K562 (cell line): Measurements from ENCODE around the gene RIIAD1. TPM values are rescaled to one million over a fixed set of nuclear protein-coding genes. Genes with fewer than 3 reads are reported as not detected.

Experiments
- ATF7 ChIP-seq: fragments of 450-650 bp; IDR thresholded peaks from 2 replicates; pipeline ENCODE4 v1.7.1; 2014; ENCODE audit warnings: mild to moderate bottlenecking, moderate library complexity
- BMI1 ChIP-seq: fragments of 150-350 bp; IDR thresholded peaks from 2 replicates; pipeline ENCODE4 v1.6.1; 2014; ENCODE audit warnings: low read length
- DPF2 ChIP-seq: fragments of 450-650 bp; IDR thresholded peaks from 2 replicates; pipeline ENCODE4 v1.6.1; 2016
- FOSL1 ChIP-seq: fragments of 200-800 bp; sonication (Bioruptor generic); conservative IDR thresholded peaks from 2 replicates; pipeline ENCODE4 v1.6.1; 2016; ENCODE audit warnings: missing genetic modification characterization, missing compliant biosample characterization
- GMEB1 ChIP-seq: fragments of 250-450 bp; sonication (Bioruptor Pico); IDR thresholded peaks from 2 replicates; pipeline ENCODE4 v1.4.0; 2020; ENCODE audit warnings: mild to moderate bottlenecking
- HNRNPK ChIP-seq: fragments of 200-400 bp; formaldehyde crosslinking; IDR thresholded peaks from one replicate; pipeline ENCODE4 v1.6.1; 2018; ENCODE audit warnings: mild to moderate bottlenecking, low read depth, low read length; ENCODE audit not compliant: poor library complexity, severe bottlenecking
- MBD2 ChIP-seq: sonication (generic); IDR thresholded peaks from 2 replicates; pipeline ENCODE4 v1.6.1; 2016; ENCODE audit warnings: low read depth, borderline replicate concordance
- MCM5 ChIP-seq: fragments of 450-650 bp; IDR thresholded peaks from 2 replicates; pipeline ENCODE4 v1.6.1; 2016; ENCODE audit warnings: low read depth
- PHF8 ChIP-seq: fragments of 200-600 bp; sonication (generic); IDR thresholded peaks from 2 replicates; pipeline ENCODE4 v1.6.1; 2012; ENCODE audit warnings: mixed run types, mild to moderate bottlenecking, inconsistent platforms, low read length, moderate library complexity, borderline replicate concordance
- RBM22 ChIP-seq: fragments of 200-400 bp; formaldehyde crosslinking; IDR thresholded peaks from 2 replicates; pipeline ENCODE4 v1.6.1; 2018; ENCODE audit warnings: low read length, low read depth; ENCODE audit not compliant: poor library complexity, severe bottlenecking
- SMARCA5 ChIP-seq: fragments of 450-650 bp; IDR thresholded peaks from 2 replicates; pipeline ENCODE4 v1.6.1; 2016
- TEAD1 ChIP-seq, 2 experiments: fragments of 450-650 bp in 1 of 2; sonication (generic) in 1 of 2; formaldehyde crosslinking; IDR thresholded peaks; 2 replicates each; pipeline versions ENCODE4 v1.4.0 to v1.8.0; 2020 to 2022; ENCODE audit warnings: mild to moderate bottlenecking in 2 of 2, missing genetic modification reagents in 1 of 2
- ZNF354B ChIP-seq: fragments of 250-450 bp; sonication (Bioruptor Pico); IDR thresholded peaks from 2 replicates; pipeline ENCODE4 v1.4.0; 2020
- polyA plus RNA-seq, 8 experiments: library from polyadenylated mRNA; depleted of rRNA in 4 of 8; stranded (reverse) in 5 of 8; unstranded in 3 of 8; fragments of >200 nt; fragmentation: Nextera tagmentation in 2 of 8; fragmentation: Illumina TruSeq in 1 of 8; extraction: Ambion mirVana in 2 of 8; extraction: Trizol in 1 of 8; gene quantifications; 2 replicates each; pipeline versions ENCODE4 v1.2.1 to v1.2.3, GENCODE V29; 2011 to 2014; ENCODE audit warnings: inconsistent platforms in 1 of 8, missing spikeins in 1 of 8
- total RNA-seq, 7 experiments: library from RNA; depleted of rRNA in 6 of 7; stranded (reverse); fragments of >200 nt in 6 of 7; fragmentation: Illumina TruSeq in 2 of 7; extraction: Trizol in 2 of 7; gene quantifications; 2 replicates each; pipeline versions ENCODE4 v1.2.1 to v1.2.3, GENCODE V29; 2011 to 2021; ENCODE audit warnings: low replicate concordance in 1 of 7
- TF ChIP-seq, protein P1 (sequence below): sonication (generic); formaldehyde crosslinking; IDR thresholded peaks from 2 replicates; pipeline ENCODE4 v1.8.1; 2023; ENCODE audit warnings: mild to moderate bottlenecking, missing genetic modification reagents
- TF ChIP-seq, protein P2 (sequence below): fragments of 450-650 bp; IDR thresholded peaks from 2 replicates; pipeline ENCODE4 v1.6.1; 2016; ENCODE audit warnings: mild to moderate bottlenecking, moderate library complexity

The RIIAD1 gene
- total and polyA plus RNA-seq, 9 of the 15 experiments (the other 6 are each of a cell fraction or from before 2014, with no cell fraction given), result not detected

GRCh38 chr1:151710187-151710840, 11.0 kb upstream of the RIIAD1 start (continued):
- TF ChIP-seq, protein P1, sequence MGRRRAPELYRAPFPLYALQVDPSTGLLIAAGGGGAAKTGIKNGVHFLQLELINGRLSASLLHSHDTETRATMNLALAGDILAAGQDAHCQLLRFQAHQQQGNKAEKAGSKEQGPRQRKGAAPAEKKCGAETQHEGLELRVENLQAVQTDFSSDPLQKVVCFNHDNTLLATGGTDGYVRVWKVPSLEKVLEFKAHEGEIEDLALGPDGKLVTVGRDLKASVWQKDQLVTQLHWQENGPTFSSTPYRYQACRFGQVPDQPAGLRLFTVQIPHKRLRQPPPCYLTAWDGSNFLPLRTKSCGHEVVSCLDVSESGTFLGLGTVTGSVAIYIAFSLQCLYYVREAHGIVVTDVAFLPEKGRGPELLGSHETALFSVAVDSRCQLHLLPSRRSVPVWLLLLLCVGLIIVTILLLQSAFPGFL (CRISPR knock-in tag), result no peak
- TF ChIP-seq SMARCA5 (no peak), TEAD1 (CRISPR knock-in tag; IDR thresholded peaks at IDR 0.05) (no peak), FOSL1 (tag) (no peak), GMEB1 (CRISPR knock-in tag) (no peak), DPF2 (no peak), HNRNPK (no peak), ZNF354B (CRISPR knock-in tag) (no peak), MBD2 (peak; percentile 51; the same call in 1 of the 2 replicates), ATF7 (peak; percentile 96), BMI1 (peak; percentile 97), MCM5 (no peak), PHF8 (no peak), RBM22 (peak; percentile 99)
- TF ChIP-seq, protein P2, sequence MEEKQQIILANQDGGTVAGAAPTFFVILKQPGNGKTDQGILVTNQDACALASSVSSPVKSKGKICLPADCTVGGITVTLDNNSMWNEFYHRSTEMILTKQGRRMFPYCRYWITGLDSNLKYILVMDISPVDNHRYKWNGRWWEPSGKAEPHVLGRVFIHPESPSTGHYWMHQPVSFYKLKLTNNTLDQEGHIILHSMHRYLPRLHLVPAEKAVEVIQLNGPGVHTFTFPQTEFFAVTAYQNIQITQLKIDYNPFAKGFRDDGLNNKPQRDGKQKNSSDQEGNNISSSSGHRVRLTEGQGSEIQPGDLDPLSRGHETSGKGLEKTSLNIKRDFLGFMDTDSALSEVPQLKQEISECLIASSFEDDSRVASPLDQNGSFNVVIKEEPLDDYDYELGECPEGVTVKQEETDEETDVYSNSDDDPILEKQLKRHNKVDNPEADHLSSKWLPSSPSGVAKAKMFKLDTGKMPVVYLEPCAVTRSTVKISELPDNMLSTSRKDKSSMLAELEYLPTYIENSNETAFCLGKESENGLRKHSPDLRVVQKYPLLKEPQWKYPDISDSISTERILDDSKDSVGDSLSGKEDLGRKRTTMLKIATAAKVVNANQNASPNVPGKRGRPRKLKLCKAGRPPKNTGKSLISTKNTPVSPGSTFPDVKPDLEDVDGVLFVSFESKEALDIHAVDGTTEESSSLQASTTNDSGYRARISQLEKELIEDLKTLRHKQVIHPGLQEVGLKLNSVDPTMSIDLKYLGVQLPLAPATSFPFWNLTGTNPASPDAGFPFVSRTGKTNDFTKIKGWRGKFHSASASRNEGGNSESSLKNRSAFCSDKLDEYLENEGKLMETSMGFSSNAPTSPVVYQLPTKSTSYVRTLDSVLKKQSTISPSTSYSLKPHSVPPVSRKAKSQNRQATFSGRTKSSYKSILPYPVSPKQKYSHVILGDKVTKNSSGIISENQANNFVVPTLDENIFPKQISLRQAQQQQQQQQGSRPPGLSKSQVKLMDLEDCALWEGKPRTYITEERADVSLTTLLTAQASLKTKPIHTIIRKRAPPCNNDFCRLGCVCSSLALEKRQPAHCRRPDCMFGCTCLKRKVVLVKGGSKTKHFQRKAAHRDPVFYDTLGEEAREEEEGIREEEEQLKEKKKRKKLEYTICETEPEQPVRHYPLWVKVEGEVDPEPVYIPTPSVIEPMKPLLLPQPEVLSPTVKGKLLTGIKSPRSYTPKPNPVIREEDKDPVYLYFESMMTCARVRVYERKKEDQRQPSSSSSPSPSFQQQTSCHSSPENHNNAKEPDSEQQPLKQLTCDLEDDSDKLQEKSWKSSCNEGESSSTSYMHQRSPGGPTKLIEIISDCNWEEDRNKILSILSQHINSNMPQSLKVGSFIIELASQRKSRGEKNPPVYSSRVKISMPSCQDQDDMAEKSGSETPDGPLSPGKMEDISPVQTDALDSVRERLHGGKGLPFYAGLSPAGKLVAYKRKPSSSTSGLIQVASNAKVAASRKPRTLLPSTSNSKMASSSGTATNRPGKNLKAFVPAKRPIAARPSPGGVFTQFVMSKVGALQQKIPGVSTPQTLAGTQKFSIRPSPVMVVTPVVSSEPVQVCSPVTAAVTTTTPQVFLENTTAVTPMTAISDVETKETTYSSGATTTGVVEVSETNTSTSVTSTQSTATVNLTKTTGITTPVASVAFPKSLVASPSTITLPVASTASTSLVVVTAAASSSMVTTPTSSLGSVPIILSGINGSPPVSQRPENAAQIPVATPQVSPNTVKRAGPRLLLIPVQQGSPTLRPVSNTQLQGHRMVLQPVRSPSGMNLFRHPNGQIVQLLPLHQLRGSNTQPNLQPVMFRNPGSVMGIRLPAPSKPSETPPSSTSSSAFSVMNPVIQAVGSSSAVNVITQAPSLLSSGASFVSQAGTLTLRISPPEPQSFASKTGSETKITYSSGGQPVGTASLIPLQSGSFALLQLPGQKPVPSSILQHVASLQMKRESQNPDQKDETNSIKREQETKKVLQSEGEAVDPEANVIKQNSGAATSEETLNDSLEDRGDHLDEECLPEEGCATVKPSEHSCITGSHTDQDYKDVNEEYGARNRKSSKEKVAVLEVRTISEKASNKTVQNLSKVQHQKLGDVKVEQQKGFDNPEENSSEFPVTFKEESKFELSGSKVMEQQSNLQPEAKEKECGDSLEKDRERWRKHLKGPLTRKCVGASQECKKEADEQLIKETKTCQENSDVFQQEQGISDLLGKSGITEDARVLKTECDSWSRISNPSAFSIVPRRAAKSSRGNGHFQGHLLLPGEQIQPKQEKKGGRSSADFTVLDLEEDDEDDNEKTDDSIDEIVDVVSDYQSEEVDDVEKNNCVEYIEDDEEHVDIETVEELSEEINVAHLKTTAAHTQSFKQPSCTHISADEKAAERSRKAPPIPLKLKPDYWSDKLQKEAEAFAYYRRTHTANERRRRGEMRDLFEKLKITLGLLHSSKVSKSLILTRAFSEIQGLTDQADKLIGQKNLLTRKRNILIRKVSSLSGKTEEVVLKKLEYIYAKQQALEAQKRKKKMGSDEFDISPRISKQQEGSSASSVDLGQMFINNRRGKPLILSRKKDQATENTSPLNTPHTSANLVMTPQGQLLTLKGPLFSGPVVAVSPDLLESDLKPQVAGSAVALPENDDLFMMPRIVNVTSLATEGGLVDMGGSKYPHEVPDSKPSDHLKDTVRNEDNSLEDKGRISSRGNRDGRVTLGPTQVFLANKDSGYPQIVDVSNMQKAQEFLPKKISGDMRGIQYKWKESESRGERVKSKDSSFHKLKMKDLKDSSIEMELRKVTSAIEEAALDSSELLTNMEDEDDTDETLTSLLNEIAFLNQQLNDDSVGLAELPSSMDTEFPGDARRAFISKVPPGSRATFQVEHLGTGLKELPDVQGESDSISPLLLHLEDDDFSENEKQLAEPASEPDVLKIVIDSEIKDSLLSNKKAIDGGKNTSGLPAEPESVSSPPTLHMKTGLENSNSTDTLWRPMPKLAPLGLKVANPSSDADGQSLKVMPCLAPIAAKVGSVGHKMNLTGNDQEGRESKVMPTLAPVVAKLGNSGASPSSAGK, result no peak
